Thyroid gland (tissue), 4 donors: ENCODE measurements around the gene MRPL37. TPM values are rescaled to one million over a fixed set of nuclear protein-coding genes. Genes with fewer than 3 reads are reported as not detected.

Experiments used
- DNase-seq, 2 donors: peaks; one replicate each; pipeline ENCODE4 v3.0.0-alpha.2; 2019
- H3K27ac ChIP-seq, 3 donors: fragments of 200-600 bp; sonication (generic); 1 replicate in 2 of 3; 2 replicates in 1 of 3; pipeline ENCODE4 v1.5.1; 2016 to 2019; ENCODE audit warnings: mild to moderate bottlenecking in 1 of 3, moderate library complexity in 1 of 3
- H3K27me3 ChIP-seq: fragments of 200-600 bp; sonication (generic); one replicate; pipeline ENCODE4 v1.5.1; 2019
- H3K36me3 ChIP-seq, 2 donors: fragments of 200-600 bp; sonication (generic); one replicate each; pipeline ENCODE4 v1.5.1; 2016 to 2019
- H3K4me1 ChIP-seq, 2 donors: fragments of 200-600 bp; sonication (generic); one replicate each; pipeline ENCODE4 v1.5.1; 2017 to 2019
- H3K4me3 ChIP-seq, 3 donors: fragments of 200-600 bp; sonication (generic); replicated peaks in 1 of 3; 1 replicate in 2 of 3; 2 replicates in 1 of 3; pipeline ENCODE4 v1.5.1; 2016; ENCODE audit warnings: mild to moderate bottlenecking in 1 of 3
- H3K9me3 ChIP-seq: fragments of 200-600 bp; sonication (generic); one replicate; pipeline ENCODE4 v1.5.1; 2017
- CTCF ChIP-seq, 6 experiments: fragments of 200-600 bp in 3 of 6; fragments of 450-650 bp in 3 of 6; sonication (generic) in 3 of 6; IDR thresholded peaks; one replicate each; pipeline ENCODE4 v1.5.1; 2016 to 2019; ENCODE audit warnings: antibody characterized with exemption in 6 of 6, mild to moderate bottlenecking in 2 of 6, inconsistent platforms in 1 of 6, moderate library complexity in 1 of 6
- POLR2A ChIP-seq, 2 donors: fragments of 450-650 bp; IDR thresholded peaks; one replicate each; pipeline ENCODE4 v1.6.1; 2017; ENCODE audit warnings: antibody characterized with exemption in 2 of 2, mild to moderate bottlenecking in 2 of 2, moderate library complexity in 1 of 2
- WGBS, 2 donors: methylation state at CpG; one replicate each; pipeline ENCODE4 v1.1.5; 2017; 5-methylcytosine and 5-hydroxymethylcytosine counted together
- intact Hi-C: fragments of 100-400 bp; cut with DNase I; formaldehyde crosslinking; loops from one replicate; pipeline ENCODE4 v1.15.1; 2023
- total RNA-seq, 4 donors: library from RNA; depleted of rRNA; stranded (reverse); fragments of >200 nt; gene quantifications; one replicate each; pipeline ENCODE4 v1.2.3, GENCODE V29; 2016

Gene MRPL37
- total RNA-seq, 4 donors from 2014 or later, result 29.8 to 71.3 (median 48.0) TPM

- no peak overlapping the region for H3K27ac ChIP-seq
- DNase-seq, result no peak
- intact Hi-C loops, result no loop called here
- H3K4me3 ChIP-seq, result no peak overlapping the region
- no peak for TF ChIP-seq POLR2A (IDR thresholded peaks at IDR 0.05)
- H3K4me1 ChIP-seq, result peaks cover 9 to 15% of the 10 kb centered on the region in 2 donors
- H3K36me3 ChIP-seq, result no peaks in the 10 kb centered on the region
- H3K9me3 ChIP-seq, result no peaks in the 10 kb centered on the region
- WGBS, 2 donors, result 93 to 95% methylated on average over 16 of the region's 16 CpGs
- H3K27me3 ChIP-seq, result no peaks in the 10 kb centered on the region
Measured at GRCh38 chr1:54259546-54260140, 59.7 kb downstream of the MRPL37 start.

- no peaks in the 10 kb centered on the region for H3K27me3 ChIP-seq
- no peaks in the 10 kb centered on the region for H3K36me3 ChIP-seq
- no peaks in the 10 kb centered on the region for H3K9me3 ChIP-seq
- TF ChIP-seq CTCF (IDR thresholded peaks at IDR 0.05), result no peak
- intact Hi-C loops, result no loop called here
- peaks cover 9 to 15% of the 10 kb centered on the region in 2 donors for H3K4me1 ChIP-seq
- no peak overlapping the region for H3K4me3 ChIP-seq
- 89 to 97% methylated on average over 10 of the region's 10 CpGs for WGBS, 2 donors
- DNase-seq, result no peak
- no peak overlapping the region for H3K27ac ChIP-seq
Measured at GRCh38 chr1:54260810-54261209, 60.8 kb downstream of the MRPL37 start.

- intact Hi-C loops, result no loop called here
- 94% methylated on average over 7 of the region's 7 CpGs for WGBS, 2 donors
- Histone ChIP-seq H3K9me3 (no peaks in the 10 kb centered on the region), H3K27ac (no peak overlapping the region), H3K4me3 (no peak overlapping the region), H3K36me3 (no peaks in the 10 kb centered on the region), H3K4me1 (peaks cover 9 to 20% of the 10 kb centered on the region in 2 donors), H3K27me3 (no peaks in the 10 kb centered on the region)
- TF ChIP-seq POLR2A (IDR thresholded peaks at IDR 0.05), result no peak
- no peak for TF ChIP-seq CTCF (IDR thresholded peaks at IDR 0.05)
- DNase-seq, result no peak
Measured at GRCh38 chr1:54262244-54262643, 62.3 kb downstream of the MRPL37 start.

- H3K4me3 ChIP-seq, result no peak overlapping the region
- no peak for DNase-seq
- intact Hi-C loops, result no loop called here
- H3K9me3 ChIP-seq, result no peaks in the 10 kb centered on the region
- no peaks in the 10 kb centered on the region for H3K27me3 ChIP-seq
- H3K4me1 ChIP-seq, result peaks cover 9 to 22% of the 10 kb centered on the region in 2 donors
- no peak for TF ChIP-seq POLR2A (IDR thresholded peaks at IDR 0.05)
- TF ChIP-seq CTCF (IDR thresholded peaks at IDR 0.05), result no peak
- 83 to 87% methylated on average over 6 of the region's 6 CpGs for WGBS, 2 donors
- H3K36me3 ChIP-seq, result no peaks in the 10 kb centered on the region
- no peak overlapping the region for H3K27ac ChIP-seq
Measured at GRCh38 chr1:54263601-54264226, 63.7 kb downstream of the MRPL37 start.

GRCh38 chr1:54265126-54265525, 65.2 kb downstream of the MRPL37 start:
- H3K4me1 ChIP-seq, result peaks cover 9 to 27% of the 10 kb centered on the region in 2 donors
- no peaks in the 10 kb centered on the region for H3K36me3 ChIP-seq
- no peak for TF ChIP-seq POLR2A (IDR thresholded peaks at IDR 0.05)
- TF ChIP-seq CTCF (IDR thresholded peaks at IDR 0.05), result no peak
- intact Hi-C loops, result no loop called here
- H3K27ac ChIP-seq, result no peak overlapping the region
- no peaks in the 10 kb centered on the region for H3K9me3 ChIP-seq
- H3K27me3 ChIP-seq, result no peaks in the 10 kb centered on the region
- 87 to 89% methylated on average over 5 to 6 of the region's 8 CpGs for WGBS, 2 donors
- no peak overlapping the region for H3K4me3 ChIP-seq
- no peak for DNase-seq
